Esophagus squamous epithelium (tissue), 4 donors: Measurements from ENCODE around the gene POMP.
A peak's percentile ranks its signal among the peaks of the same experiment; 100 is the strongest.

Source experiments
- POLR2A ChIP-seq, 4 donors: fragments of 450-650 bp; IDR thresholded peaks; one replicate each; pipeline ENCODE4 v1.6.1; 2017; ENCODE audit warnings: antibody characterized with exemption in 4 of 4, mild to moderate bottlenecking in 4 of 4, moderate library complexity in 3 of 4
- TF ChIP-seq, protein P1 (sequence below), 6 experiments: fragments of 450-650 bp in 4 of 6; fragments of 200-600 bp in 2 of 6; sonication (generic) in 2 of 6; IDR thresholded peaks; one replicate each; pipeline ENCODE4 v1.5.1; 2016 to 2019; ENCODE audit warnings: antibody characterized with exemption in 6 of 6, mild to moderate bottlenecking in 4 of 6, moderate library complexity in 4 of 6

GRCh38 chr13:28679628-28680027 is 20.7 kb downstream of the POMP start:
- TF ChIP-seq, protein P1, sequence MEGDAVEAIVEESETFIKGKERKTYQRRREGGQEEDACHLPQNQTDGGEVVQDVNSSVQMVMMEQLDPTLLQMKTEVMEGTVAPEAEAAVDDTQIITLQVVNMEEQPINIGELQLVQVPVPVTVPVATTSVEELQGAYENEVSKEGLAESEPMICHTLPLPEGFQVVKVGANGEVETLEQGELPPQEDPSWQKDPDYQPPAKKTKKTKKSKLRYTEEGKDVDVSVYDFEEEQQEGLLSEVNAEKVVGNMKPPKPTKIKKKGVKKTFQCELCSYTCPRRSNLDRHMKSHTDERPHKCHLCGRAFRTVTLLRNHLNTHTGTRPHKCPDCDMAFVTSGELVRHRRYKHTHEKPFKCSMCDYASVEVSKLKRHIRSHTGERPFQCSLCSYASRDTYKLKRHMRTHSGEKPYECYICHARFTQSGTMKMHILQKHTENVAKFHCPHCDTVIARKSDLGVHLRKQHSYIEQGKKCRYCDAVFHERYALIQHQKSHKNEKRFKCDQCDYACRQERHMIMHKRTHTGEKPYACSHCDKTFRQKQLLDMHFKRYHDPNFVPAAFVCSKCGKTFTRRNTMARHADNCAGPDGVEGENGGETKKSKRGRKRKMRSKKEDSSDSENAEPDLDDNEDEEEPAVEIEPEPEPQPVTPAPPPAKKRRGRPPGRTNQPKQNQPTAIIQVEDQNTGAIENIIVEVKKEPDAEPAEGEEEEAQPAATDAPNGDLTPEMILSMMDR (IDR thresholded peaks at IDR 0.05) = peak in 3 of 6 experiments; percentile 14 to 42 (median 16)
- TF ChIP-seq POLR2A (IDR thresholded peaks at IDR 0.05) = no peak
